Measurements from ENCODE around the gene PCYT2. TPM values are rescaled to one million over a fixed set of nuclear protein-coding genes. Genes with fewer than 3 reads are reported as not detected.

The PCYT2 gene
- total RNA-seq, 1 experiment from 2014 or later: 59.9 TPM

DNA sequence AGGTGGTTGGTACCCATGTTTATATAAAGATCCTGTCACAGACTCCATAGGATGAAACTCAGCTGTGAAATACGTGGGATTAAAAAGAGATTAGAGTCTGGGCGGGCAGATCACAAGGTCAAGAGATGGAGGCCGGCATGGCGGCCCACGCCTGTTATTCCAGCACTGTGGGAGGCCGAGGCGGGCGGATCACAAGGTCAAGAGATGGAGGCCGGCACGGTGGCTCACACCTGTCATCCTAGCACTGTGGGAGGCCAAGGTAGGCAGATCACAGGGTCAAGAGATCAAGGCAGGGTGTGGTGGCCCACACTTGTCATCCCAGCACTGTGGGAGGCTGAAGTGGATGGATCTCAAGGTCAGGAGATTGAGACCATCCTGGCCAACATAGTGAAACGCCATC is 15.8 kb downstream of the PCYT2 start:
- in situ Hi-C loops (cut with HindIII; ENCODE audit: low pct_unique_long_range_greater_than_20kb, low sequenced_read_pairs): no loop called here
- DNase-seq (ENCODE audit: low read depth): no peak

DNA sequence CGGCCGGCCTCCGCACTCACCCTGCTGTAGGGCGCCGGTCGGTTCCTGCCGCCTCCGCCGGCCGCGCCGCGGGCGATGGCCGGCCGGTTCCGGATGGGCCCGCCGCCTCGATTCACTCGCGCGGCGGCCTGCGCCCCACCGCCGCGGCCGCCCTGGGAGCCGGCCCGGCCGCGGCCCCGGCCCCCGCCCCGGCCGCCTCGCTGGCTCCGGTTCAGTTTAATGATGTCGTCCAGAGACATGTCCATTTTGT is 20.0 kb downstream of the PCYT2 start:
- in situ Hi-C loops (cut with HindIII; ENCODE audit: low pct_unique_long_range_greater_than_20kb, low sequenced_read_pairs): no loop called here
- DNase-seq (ENCODE audit: low read depth): no peak

DNA sequence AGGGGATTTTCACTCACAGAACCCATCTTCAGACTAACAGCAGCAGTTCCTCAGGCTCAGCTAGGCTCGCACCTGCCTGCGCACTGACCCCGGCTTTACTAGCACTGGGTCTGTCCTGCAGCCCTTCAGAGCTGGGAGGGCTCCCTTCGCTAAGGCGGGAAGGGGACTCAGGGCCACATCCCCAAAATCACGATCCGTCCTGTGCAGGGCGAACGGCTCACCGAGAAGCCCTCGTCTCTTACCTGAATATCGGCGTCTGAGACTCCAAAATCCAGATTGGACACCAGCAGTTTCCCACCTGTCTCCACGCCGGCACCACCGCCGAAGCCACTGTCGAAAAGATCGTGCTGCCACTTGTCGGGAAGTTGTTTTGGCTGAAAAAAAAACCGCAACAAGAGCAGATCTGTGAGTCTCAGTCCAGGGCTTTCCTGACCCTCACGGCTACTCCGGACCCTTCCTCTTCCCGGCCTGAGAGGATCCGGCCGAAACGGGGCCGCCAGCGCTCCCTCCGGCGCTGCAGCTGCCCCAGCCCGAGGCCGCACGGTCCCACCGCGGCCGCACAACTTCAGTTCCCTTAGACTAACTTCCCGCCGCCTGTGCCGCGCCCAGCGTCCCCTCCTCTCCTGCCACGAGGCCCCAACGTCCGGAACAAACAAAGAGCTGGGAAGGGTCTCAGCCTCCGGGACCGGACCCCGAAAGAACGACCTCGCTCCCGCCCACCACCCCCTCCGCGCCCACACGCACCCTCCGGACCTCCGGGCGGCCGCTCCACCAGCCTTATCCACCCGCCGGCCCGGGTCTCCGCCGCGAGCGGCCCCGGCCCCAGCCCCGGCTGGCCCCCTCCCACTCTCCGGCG is 20.5 kb downstream of the PCYT2 start:
- in situ Hi-C loops (cut with HindIII; ENCODE audit: low pct_unique_long_range_greater_than_20kb, low sequenced_read_pairs): no loop called here
- no peak for DNase-seq (ENCODE audit: low read depth)

DNA sequence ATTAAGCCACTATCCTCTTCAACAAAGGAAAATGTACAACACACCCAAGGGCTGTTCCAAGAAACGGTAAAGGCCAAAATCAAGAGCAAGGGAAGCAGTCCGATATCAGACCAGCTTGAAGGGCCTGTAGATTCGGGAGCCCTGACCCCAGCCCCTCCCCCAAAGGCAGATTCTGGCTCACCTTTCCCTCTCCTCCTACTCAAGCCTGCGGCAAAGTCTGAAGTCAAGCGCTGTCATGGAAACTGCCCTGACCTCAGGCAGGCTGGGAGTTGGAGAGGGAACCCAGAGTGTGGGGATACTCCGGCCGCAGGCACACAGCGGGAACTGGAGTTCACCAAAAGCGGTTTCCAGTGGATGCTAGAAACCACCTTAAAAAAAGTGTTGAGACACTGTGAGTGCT is 21.6 kb downstream of the PCYT2 start:
- in situ Hi-C loops (cut with HindIII; ENCODE audit: low pct_unique_long_range_greater_than_20kb, low sequenced_read_pairs): no loop called here
- DNase-seq (ENCODE audit: low read depth): no peak

DNA sequence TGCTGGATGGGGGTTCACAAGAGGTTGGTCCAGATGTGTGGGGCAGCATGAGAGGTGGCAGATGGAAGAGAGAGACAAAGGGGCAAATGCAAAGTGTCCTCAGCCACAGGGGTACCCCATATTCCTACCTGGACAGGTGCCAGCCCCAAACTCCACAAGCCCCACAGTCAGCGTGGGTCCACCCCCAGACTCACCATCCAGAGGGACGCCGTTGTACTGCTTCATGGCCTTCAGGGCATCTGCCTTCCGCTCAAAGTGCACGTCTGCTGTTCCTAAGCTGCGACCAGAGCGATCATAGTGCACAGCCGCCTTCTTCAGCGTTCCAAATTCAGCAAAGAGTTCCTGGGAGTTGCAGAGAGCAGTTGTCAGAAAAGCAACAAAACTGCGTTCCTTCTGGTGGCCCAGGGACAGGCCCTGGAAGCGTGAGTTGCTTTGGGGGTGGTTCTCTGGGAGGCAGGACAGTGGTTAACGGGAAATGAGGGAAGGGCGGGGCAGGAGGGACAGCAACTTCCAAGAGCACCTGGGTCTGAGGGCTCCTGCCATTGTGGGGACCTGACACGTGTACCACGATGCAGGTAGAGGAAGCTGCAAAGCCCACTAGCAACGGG is 22.1 kb downstream of the PCYT2 start:
- DNase-seq (ENCODE audit: low read depth): no peak
- in situ Hi-C loops (cut with HindIII; ENCODE audit: low pct_unique_long_range_greater_than_20kb, low sequenced_read_pairs): no loop called here

DNA sequence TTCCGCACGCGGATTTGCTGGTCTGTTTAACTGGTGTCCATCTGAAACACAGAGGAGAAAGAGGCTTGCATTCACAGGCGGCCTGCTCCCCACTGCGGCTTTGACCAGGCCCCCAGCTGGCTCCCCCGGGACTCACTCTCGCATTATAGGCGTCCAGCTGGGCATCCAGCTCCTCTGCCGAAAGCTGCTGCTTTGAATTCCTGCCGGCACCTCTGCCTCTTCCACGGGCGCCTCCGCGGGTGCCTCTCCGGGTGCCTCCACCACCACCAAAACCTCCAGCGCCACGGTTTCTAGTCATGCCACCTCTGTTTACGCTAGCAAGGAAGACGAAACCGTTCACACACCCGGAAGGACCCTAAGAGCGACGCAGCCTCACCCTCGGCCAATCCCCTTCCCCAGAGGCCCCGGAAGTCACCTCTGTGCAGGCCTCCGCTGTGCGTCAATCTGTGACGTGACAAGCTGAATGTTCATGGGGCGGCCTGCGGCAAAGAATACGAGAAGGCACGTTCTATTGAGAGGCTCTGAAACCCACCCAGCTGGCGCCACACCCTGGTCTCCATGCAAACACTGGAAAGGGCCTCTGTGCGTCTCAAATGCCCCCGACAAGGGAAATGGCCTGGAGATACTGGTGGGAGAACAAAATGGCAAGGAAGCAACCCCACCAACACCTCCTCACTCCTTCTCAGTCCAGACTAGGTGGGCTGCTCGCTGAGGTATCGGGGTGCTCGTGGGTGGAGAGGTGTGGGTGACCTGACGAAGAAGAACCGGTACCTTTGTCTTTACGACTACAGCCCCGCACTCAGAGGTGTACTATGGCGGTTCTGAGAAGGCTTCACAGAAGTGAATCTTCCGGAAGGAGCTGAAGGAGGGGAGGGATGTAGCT is 22.9 kb downstream of the PCYT2 start:
- in situ Hi-C loops (cut with HindIII; ENCODE audit: low pct_unique_long_range_greater_than_20kb, low sequenced_read_pairs): no loop called here
- no peak for DNase-seq (ENCODE audit: low read depth)

DNA sequence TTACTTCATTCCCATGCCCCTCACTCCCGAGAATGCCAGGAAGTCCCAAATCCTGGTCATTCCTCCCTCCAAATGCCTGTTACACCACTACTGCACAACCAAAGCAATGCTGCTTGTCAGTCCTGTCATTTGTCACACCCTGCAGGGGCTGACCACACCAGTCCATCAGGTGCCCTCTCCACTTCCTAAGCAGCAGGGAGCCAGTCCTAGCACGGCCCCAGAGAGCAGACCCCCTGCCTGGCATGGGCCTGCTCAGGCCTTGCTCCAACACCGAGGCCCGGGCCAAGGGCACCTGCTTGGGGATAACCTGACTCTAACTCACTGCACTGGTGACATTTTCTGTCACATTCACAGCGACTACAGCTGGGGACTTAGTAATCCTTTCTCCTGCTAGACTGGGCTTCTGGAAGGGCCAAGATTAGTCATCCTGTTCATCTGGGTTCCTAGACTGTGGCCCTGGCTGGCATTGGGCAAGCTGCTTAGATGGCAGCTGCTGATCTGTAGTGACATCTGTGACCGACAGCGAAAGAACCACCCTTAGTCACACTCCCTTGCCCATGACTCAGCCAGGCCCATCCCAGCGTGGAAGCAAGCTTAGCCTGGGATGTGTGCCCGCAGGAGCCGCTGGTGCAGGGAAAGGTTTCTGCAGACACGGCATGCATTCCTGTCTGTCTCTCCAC is 25.2 kb downstream of the PCYT2 start:
- in situ Hi-C loops (cut with HindIII; ENCODE audit: low pct_unique_long_range_greater_than_20kb, low sequenced_read_pairs): no loop called here
- peak; percentile 93 for DNase-seq (ENCODE audit: low read depth)

DNA sequence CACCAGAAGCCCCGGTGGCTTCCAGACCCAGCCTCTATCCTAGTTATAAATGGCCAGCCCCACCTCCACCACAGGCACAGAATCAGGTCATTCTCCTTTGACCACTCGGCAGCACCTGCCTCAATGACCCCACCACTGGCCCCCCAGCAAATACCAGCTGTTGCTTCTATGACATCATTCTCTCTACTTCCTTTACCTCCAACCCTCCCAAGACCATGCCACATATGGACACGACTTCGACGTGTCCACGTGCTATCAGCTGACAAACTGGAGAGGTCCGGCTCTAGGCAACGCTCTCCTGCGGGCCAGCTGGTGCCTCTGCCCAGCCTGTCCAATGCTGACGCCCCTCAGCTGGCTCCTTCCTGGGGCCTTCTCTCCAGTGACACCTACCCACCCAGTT is 25.7 kb downstream of the PCYT2 start:
- no peak for DNase-seq (ENCODE audit: low read depth)
- in situ Hi-C loops (cut with HindIII; ENCODE audit: low pct_unique_long_range_greater_than_20kb, low sequenced_read_pairs): no loop called here

DNA sequence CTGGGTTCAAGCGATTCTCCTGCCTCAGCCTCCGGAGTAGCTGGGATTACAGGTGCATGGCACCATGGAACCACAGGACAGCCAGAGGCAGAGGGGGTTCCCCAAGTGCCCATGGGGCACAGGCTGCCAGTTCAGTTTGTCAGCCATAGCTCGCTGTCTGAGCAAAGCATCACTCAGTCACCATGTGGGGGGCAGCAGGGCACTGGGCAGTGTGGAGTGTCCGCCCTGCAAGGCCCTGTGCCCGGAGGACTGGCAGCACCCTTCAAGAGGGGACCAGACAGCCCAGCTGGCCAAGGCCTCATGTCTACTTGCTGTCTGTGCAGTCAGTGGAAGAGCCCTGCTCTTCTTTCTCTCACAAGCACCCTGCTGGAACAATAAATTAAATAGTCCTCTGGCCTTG is 26.2 kb downstream of the PCYT2 start:
- in situ Hi-C loops (cut with HindIII; ENCODE audit: low pct_unique_long_range_greater_than_20kb, low sequenced_read_pairs): no loop called here
- no peak for DNase-seq (ENCODE audit: low read depth)

DNA sequence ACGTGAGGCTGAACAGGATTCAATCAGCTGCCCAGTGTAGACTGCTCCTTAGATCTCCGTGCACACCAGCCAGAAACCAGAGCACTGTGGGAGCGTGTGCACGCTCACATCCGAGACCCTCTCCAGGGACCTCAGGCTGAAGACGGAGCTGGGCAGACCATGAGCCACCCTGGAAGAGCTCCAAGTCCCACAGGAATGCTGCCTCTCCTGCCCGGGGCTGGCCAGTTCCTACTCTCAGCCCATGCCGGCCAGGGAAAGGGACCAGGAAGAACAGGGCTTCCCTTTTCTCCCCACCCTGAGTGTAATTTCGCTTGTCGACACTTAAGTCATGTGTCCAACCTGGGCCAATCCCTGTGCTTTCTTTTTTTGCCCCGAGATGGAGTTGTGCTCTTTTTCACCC is 26.7 kb downstream of the PCYT2 start:
- DNase-seq (ENCODE audit: low read depth): no peak
- in situ Hi-C loops (cut with HindIII; ENCODE audit: low pct_unique_long_range_greater_than_20kb, low sequenced_read_pairs): no loop called here

DNA sequence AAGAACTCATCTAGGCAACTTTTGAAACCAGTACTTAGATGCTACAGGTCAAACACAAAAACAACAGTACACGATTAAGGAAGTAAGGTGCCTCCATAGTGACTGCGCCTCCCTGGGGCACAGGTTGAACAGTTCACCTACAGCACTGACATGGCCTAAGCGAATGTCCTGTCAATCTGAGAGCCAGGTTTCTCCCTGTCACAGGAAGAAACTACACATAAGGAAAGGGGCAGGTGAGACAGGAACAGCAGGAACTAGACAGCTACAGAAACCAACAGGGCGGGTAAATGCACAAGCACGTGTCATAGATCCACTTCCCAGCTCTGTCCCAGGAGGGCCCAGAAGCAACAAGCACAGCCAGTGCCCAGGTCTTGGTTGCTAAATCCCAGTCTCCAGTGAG is 32.1 kb downstream of the PCYT2 start:
- DNase-seq (ENCODE audit: low read depth): no peak
- in situ Hi-C loops (cut with HindIII; ENCODE audit: low pct_unique_long_range_greater_than_20kb, low sequenced_read_pairs): no loop called here

DNA sequence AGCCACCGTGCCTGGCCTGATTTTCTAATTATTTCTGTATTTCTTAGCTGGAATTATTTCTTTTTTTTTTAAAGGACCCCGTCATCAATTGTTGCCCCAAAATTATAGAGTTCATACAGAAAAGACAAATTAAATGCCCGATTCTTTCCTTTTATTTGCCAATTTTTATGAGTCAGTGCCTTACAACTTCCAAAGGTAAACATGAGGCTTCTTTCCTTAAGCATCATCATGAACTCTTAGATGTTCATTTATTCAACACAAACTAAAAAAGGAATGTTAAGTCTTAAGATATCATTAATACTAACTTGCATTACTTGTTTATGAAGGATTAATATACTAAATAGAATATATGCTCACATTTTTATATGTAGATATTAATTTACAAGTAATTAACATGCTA is 32.9 kb downstream of the PCYT2 start:
- DNase-seq (ENCODE audit: low read depth): no peak
- in situ Hi-C loops (cut with HindIII; ENCODE audit: low pct_unique_long_range_greater_than_20kb, low sequenced_read_pairs): no loop called here

DNA sequence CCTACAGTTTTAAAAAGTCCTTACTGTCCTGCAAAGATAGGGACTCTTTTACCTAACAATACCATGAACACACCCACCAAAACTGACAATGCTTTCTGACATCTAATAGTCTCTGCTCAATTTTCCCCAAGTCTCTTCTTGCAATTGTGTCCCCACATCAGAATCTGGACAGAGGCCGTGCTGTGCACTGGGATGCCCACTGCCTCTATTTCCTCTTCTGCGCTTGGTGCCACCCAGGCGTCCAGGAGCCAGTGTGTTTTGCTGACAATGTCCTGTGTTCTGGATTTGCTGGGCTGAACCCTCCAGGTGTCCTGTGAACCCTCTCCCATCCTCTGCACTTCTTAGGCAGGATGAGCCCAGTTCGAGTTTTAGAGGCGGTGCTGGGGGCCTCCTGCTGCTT is 33.6 kb downstream of the PCYT2 start:
- in situ Hi-C loops (cut with HindIII; ENCODE audit: low pct_unique_long_range_greater_than_20kb, low sequenced_read_pairs): no loop called here
- no peak for DNase-seq (ENCODE audit: low read depth)

DNA sequence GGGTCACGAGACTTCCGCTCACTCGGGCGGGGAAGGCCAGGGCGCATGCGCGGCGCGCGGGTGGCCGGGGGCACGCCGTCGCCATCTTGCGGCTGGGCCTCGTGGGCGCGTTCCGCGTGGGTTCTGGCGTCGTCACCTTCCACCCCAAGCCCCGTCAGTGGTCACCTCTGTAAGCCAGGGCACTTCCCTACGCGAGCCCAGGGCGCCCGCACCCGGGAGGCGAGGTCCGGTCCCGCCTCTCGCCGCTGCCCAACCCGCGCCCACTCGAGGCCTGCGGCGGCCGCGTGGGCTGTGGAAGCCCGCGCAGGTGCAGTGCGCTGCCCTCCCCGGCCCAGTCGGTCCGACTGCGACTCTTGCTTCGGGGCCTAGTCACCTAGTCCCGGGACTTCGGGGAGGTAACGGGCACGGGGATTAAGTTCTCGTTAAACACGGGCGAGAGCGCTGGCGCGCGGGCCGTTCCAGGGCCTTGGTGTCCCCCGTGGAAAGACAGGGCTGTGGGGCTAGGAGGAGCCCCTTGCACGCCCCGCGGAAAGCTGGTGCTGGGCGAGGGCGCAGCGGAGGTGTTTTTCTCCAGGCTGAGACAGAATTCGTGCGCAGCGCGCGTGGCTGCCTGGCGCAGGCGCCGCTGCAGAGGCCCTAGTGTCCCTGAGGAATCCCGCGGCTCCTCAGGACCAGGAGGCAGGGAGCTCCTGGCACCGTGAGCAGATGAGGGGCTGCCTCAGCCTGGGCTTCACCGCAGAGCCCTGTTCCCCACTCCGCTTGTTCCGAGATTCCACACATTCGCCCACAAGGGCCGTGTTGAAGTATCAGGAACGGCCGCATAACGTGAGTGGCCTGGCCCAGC is 39.6 kb downstream of the PCYT2 start:
- in situ Hi-C loops (cut with HindIII; ENCODE audit: low pct_unique_long_range_greater_than_20kb, low sequenced_read_pairs): no loop called here
- peak; percentile 80 for DNase-seq (ENCODE audit: low read depth)

DNA sequence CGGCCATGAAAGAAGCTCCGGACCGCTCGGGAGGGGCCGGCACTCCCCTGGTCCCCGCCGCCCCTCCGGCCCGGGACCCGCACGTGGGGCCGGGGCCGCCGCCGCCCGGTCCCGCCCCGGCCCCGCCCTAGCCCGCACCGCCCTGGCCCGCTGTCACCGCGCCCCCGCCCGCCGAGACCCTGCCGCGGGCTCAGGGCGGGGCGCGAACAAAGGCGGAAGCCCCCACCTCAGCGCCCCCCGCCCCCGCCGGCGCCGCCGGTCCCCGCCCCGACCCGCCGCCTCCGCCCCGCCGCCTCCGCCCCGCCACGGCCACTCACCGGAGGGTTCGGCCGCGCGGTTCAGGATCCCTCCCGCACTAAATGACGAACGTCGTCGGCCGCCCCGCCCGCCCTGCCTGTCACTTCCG is 40.2 kb downstream of the PCYT2 start, which contains the start of gene ARHGDIA:
ARHGDIA (minus strand) TSS at position 357 of the 406 bp plus-strand sequence. CDS start 1,407 bp downstream, outside the sequence.
- no peak for DNase-seq (ENCODE audit: low read depth)
- in situ Hi-C loops (cut with HindIII; ENCODE audit: low pct_unique_long_range_greater_than_20kb, low sequenced_read_pairs): no loop called here

DNA sequence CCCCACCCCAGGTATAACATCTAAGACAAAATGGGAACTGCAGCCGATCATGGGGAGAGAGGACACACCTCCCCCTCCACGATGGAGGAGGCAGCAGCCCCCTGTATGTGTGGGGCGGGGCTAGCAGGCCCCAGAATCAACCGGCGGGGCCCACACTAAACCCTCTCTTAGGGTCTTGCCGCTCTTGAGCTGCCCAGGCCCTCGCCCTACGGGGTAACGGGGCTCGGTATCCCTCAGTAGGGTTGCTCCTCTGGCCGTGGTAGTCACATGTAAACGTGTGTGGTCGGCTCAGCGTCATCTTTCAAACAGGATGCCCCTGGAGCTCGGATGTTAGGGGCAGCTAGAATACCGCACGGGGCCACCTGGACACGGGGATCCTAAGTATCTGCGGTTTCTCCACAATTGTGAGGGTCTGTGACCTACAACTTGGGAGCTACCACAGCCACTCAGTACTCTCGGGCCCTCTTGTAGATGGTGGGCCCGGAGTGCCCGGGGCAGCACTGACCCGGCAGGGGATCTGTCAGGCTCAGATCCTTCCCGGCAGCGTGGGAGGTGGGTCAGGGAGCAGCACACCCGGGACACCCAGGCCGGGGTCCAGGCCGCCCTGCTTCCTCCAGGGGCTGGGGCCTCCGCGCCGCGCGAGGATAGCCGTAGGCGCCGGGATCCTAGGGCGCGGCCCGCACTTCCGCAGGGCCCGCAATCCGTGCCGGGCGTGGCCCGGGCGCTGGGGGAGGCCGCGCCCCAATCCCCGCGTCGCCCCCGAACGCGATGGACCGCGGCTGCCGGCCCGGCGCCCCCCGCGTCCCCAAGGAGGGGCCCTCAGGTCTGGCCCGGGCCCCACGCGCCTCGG is 40.8 kb downstream of the PCYT2 start:
- in situ Hi-C loops (cut with HindIII; ENCODE audit: low pct_unique_long_range_greater_than_20kb, low sequenced_read_pairs): no loop called here
- DNase-seq (ENCODE audit: low read depth): peak; percentile 56

Data from Caki2 (cell line).